Measurements from ENCODE around the gene ZNF10. TPM values are rescaled to one million over a fixed set of nuclear protein-coding genes. Genes with fewer than 3 reads are reported as not detected.

Gene ZNF10
- total and polyA plus RNA-seq, 2 donors from 2014 or later = 4.6 to 15.1 TPM

DNA sequence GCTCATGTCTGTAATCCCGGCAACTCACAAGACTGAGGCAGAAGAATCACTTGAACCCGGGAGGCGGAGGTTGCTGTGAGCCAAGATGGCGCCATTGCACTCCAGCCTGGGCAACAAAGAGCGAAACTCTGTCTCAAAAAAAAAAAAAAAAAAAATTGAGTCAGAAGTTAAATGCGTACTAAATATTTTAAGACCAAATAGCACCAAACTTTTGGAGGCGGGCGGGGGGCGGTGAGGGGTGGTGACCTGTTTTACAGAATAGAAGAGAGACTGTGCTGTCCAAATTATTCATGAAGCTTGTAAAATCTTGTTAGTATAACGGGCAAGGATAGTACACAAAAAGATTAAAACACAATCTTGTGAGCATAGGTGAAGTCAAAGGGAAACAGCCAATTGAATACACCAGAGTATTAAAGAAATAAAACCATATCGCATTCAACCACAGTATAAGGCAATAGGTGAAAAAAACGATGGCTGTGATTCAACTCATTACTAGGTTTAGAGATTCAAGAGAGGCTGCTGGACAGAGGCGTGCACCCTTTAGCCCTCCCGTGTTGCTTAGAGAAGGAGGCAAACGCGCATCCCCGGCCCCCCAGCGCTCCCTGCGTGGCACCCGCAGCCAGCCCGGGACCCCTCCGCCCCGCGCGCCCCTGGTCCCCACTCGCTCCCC is 924 bp upstream of the ZNF10 start:
- FAIRE-seq = no peak
- intact Hi-C loops (cut with DNase I) = no loop called here
- Histone ChIP-seq H3K4me3 (ENCODE audit: low read length in 3 of 3) (peak overlapping the region; percentile 63 to 89 (median 83)), H3K4me1 (ENCODE audit: control insufficient read depth in 2 of 3, insufficient read depth in 2 of 3, low read depth in 1 of 3, low read length in 3 of 3) (no peaks in the 10 kb centered on the region), H3K9me3 (ENCODE audit: control insufficient read depth in 2 of 3, insufficient read depth in 1 of 3, low read length in 3 of 3) (peaks cover 8 to 35% (median 17%) of the 10 kb centered on the region in 3 donors), H3K27ac (ENCODE audit: low read depth in 2 of 2, low read length in 2 of 2) (peak overlapping the region; percentile 92 to 98), H3K9ac (ENCODE audit: low read length in 3 of 3) (peak overlapping the region; percentile 46 to 75 (median 69)), H3K36me3 (ENCODE audit: control insufficient read depth in 2 of 3, insufficient read depth in 3 of 3, low read length in 3 of 3) (peaks cover 3 to 11% (median 9%) of the 10 kb centered on the region in 3 donors), H3K27me3 (ENCODE audit: control insufficient read depth, insufficient read depth, low read length) (no peaks in the 10 kb centered on the region)
- no peak for DNase-seq
- TF ChIP-seq, protein P1, sequence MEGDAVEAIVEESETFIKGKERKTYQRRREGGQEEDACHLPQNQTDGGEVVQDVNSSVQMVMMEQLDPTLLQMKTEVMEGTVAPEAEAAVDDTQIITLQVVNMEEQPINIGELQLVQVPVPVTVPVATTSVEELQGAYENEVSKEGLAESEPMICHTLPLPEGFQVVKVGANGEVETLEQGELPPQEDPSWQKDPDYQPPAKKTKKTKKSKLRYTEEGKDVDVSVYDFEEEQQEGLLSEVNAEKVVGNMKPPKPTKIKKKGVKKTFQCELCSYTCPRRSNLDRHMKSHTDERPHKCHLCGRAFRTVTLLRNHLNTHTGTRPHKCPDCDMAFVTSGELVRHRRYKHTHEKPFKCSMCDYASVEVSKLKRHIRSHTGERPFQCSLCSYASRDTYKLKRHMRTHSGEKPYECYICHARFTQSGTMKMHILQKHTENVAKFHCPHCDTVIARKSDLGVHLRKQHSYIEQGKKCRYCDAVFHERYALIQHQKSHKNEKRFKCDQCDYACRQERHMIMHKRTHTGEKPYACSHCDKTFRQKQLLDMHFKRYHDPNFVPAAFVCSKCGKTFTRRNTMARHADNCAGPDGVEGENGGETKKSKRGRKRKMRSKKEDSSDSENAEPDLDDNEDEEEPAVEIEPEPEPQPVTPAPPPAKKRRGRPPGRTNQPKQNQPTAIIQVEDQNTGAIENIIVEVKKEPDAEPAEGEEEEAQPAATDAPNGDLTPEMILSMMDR (IDR thresholded peaks at IDR 0.05; ENCODE audit: borderline replicate concordance, extremely low read depth, insufficient read depth) = no peak

DNA sequence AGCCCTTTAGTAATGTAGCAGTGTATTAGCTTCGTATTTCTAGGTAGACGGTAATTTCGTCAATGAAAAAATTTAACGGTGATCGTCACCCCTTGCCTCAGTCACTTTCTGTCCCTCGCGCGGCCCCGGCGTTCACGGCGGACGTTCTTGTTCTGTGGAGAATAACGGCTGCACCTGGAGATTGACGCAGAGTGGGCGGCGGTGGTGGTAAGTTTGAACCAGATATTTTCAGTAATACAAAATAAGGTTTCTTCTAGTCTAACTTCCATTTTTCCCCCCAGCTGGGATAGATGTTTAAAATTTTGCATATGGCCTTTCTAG is 341 bp downstream of the ZNF10 start:
- Histone ChIP-seq H3K4me1 (ENCODE audit: control insufficient read depth in 2 of 3, insufficient read depth in 2 of 3, low read depth in 1 of 3, low read length in 3 of 3) (no peaks in the 10 kb centered on the region), H3K27me3 (ENCODE audit: control insufficient read depth, insufficient read depth, low read length) (no peaks in the 10 kb centered on the region), H3K9me3 (ENCODE audit: control insufficient read depth in 2 of 3, insufficient read depth in 1 of 3, low read length in 3 of 3) (peaks cover 8 to 34% (median 18%) of the 10 kb centered on the region in 3 donors), H3K27ac (ENCODE audit: low read depth in 2 of 2, low read length in 2 of 2) (peak overlapping the region; percentile 92 to 98), H3K4me3 (ENCODE audit: low read length in 3 of 3) (peak overlapping the region; percentile 83 to 99 (median 89)), H3K9ac (ENCODE audit: low read length in 3 of 3) (peak overlapping the region; percentile 75 to 90 (median 85)), H3K36me3 (ENCODE audit: control insufficient read depth in 2 of 3, insufficient read depth in 3 of 3, low read length in 3 of 3) (peaks cover 11 to 17% (median 12%) of the 10 kb centered on the region in 3 donors)
- peak in 2 of 5 donors; percentile 69 to 80 for DNase-seq
- TF ChIP-seq, protein P1 (IDR thresholded peaks at IDR 0.05; ENCODE audit: borderline replicate concordance, extremely low read depth, insufficient read depth) = no peak
- no peak for FAIRE-seq
- intact Hi-C loops (cut with DNase I) = no loop called here

DNA sequence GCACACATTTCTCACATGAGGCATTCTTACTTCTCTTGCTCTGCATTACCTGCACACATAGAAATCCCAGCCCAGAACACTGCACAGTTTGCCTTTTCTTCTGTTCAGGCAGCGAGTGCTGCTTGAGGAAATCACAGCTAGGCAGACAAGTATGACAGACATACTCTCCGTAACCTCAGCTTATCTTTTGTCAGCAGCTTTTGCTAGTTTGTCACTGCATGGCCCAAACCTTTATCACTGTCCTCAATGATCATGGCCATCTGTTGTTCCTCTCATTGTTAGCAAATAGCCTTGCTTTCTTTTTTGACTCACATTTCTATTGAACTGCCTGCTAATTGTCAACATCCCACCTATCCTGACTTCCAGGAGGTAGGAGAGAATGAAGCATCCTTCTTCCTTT is 5.3 kb downstream of the ZNF10 start:
- DNase-seq (no peak), FAIRE-seq (no peak)
- TF ChIP-seq, protein P1 (IDR thresholded peaks at IDR 0.05; ENCODE audit: borderline replicate concordance, extremely low read depth, insufficient read depth) = no peak
- intact Hi-C loops (cut with DNase I) = no loop called here
- H3K9me3 ChIP-seq (ENCODE audit: control insufficient read depth in 2 of 3, insufficient read depth in 1 of 3, low read length in 3 of 3) = peaks cover 18 to 66% (median 49%) of the 10 kb centered on the region in 3 donors
- H3K27ac ChIP-seq (ENCODE audit: low read depth in 2 of 2, low read length in 2 of 2) = no peak overlapping the region
- no peaks in the 10 kb centered on the region for H3K4me1 ChIP-seq (ENCODE audit: control insufficient read depth in 2 of 3, insufficient read depth in 2 of 3, low read depth in 1 of 3, low read length in 3 of 3)
- H3K9ac ChIP-seq (ENCODE audit: low read length in 3 of 3) = no peak overlapping the region
- no peak overlapping the region for H3K4me3 ChIP-seq (ENCODE audit: low read length in 3 of 3)
- H3K36me3 ChIP-seq (ENCODE audit: control insufficient read depth in 2 of 3, insufficient read depth in 3 of 3, low read length in 3 of 3) = peaks cover 23 to 56% (median 40%) of the 10 kb centered on the region in 3 donors
- H3K27me3 ChIP-seq (ENCODE audit: control insufficient read depth, insufficient read depth, low read length) = no peaks in the 10 kb centered on the region
